H1 (cell line): ENCODE data around the gene CACNB1. TPM values are rescaled to one million over a fixed set of nuclear protein-coding genes. Genes with fewer than 3 reads are reported as not detected.

ENCODE experiments used
- CTCF ChIA-PET: fragments of 300-600 bp; sonication (Branson Sonifier 250); formaldehyde crosslinking; loops from one replicate; lab custom pipeline; 2021; ENCODE audit not compliant: partially characterized antibody; lab: Charles Lee
- POLR2A ChIA-PET: fragments of 300-600 bp; sonication (Branson Sonifier 250); formaldehyde crosslinking; loops from one replicate; lab custom pipeline; 2021; ENCODE audit warnings: inconsistent platforms; ENCODE audit not compliant: partially characterized antibody; lab: Charles Lee
- DNase-seq, 2 experiments: peaks; one replicate each; pipeline versions ENCODE4 v3.0.0 to v3.0.0-alpha.2; 2010 to 2022; ENCODE audit warnings: low spot score in 2 of 2, low read depth in 1 of 2, mixed read lengths in 1 of 2
- FAIRE-seq: peaks from 2 replicates; lab custom pipeline; 2011; peaks lifted over from hg19 to GRCh38; lab: Jason Lieb, UNC
- H2AFZ ChIP-seq: 2 replicates; pipeline ENCODE4 v1.8.1; 2012; ENCODE audit warnings: low read length, inconsistent platforms
- H2AK5ac ChIP-seq: 2 replicates; pipeline ENCODE4 v1.6.1; 2013; ENCODE audit warnings: low read depth, low read length
- H2BK120ac ChIP-seq: replicated peaks from 2 replicates; pipeline ENCODE3; 2013; ENCODE audit warnings: low read depth, low read length, inconsistent platforms
- H2BK12ac ChIP-seq: 2 replicates; pipeline ENCODE4 v1.6.1; 2013; ENCODE audit warnings: low read depth, low read length
- H2BK15ac ChIP-seq: 2 replicates; pipeline ENCODE4 v1.6.1; 2013; ENCODE audit warnings: low read length
- H2BK20ac ChIP-seq: 2 replicates; pipeline ENCODE4 v1.6.1; 2013; ENCODE audit warnings: low read length
- H2BK5ac ChIP-seq: 2 replicates; pipeline ENCODE4 v1.6.1; 2013; ENCODE audit warnings: low read depth, low read length
- H3K14ac ChIP-seq: 2 replicates; pipeline ENCODE4 v1.6.1; 2013; ENCODE audit warnings: inconsistent platforms; ENCODE audit not compliant: insufficient read length
- H3K18ac ChIP-seq: 2 replicates; pipeline ENCODE4 v1.6.1; 2013; ENCODE audit warnings: low read length; ENCODE audit errors: extremely low read depth
- H3K23ac ChIP-seq: 2 replicates; pipeline ENCODE4 v1.6.1; 2013; ENCODE audit warnings: inconsistent platforms; ENCODE audit not compliant: insufficient read length
- H3K23me2 ChIP-seq: 2 replicates; pipeline ENCODE4 v1.6.1; 2013; ENCODE audit warnings: low read depth, low read length
- H3K27ac ChIP-seq: 2 replicates; pipeline ENCODE4 v1.6.1; 2011; ENCODE audit warnings: low read depth, low read length, inconsistent platforms
- H3K27me3 ChIP-seq, 4 experiments: replicated peaks in 1 of 4; 1 replicate in 1 of 4; 2 replicates in 3 of 4; pipeline versions ENCODE4 v1.6.1 to v1.8.1; 2011 to 2013; ENCODE audit warnings: low read length in 3 of 4, mild to moderate bottlenecking in 3 of 4, inconsistent platforms in 2 of 4, mixed read lengths in 2 of 4, moderate library complexity in 1 of 4; ENCODE audit not compliant: control insufficient read depth in 3 of 4, insufficient read depth in 3 of 4; ENCODE audit errors: extremely low read depth in 1 of 4
- H3K36me3 ChIP-seq, 4 experiments: 2 replicates each; pipeline versions ENCODE4 v1.6.1 to v1.8.1; 2011 to 2013; ENCODE audit warnings: mild to moderate bottlenecking in 4 of 4, low read length in 3 of 4, moderate library complexity in 2 of 4, control low read depth in 1 of 4, inconsistent platforms in 1 of 4; ENCODE audit not compliant: insufficient read depth in 4 of 4, control insufficient read depth in 2 of 4
- H3K4ac ChIP-seq: replicated peaks from 2 replicates; pipeline ENCODE3; 2013; ENCODE audit warnings: low read length, low read depth, mixed read lengths, inconsistent platforms; ENCODE audit not compliant: insufficient read length
- H3K4me1 ChIP-seq, 4 experiments: replicated peaks in 1 of 4; 1 replicate in 1 of 4; 2 replicates in 3 of 4; pipeline versions ENCODE4 v1.6.1 to v1.8.1; 2011 to 2013; ENCODE audit warnings: low read length in 3 of 4, inconsistent platforms in 2 of 4, mixed read lengths in 1 of 4; ENCODE audit not compliant: insufficient read depth in 4 of 4, control insufficient read depth in 3 of 4
- H3K4me2 ChIP-seq, 2 experiments: 2 replicates each; pipeline versions ENCODE4 v1.6.1 to v1.8.1; 2011 to 2013; ENCODE audit warnings: low read depth in 2 of 2, low read length in 2 of 2, control low read depth in 1 of 2, inconsistent platforms in 1 of 2, mild to moderate bottlenecking in 1 of 2; ENCODE audit not compliant: insufficient read depth in 1 of 2
- H3K4me3 ChIP-seq, 4 experiments: fragments of 200-600, 300-600 bp in 1 of 4; sonication (generic), shearing (Covaris generic), sonication (Bioruptor Twin) in 1 of 4; 2 replicates each; pipeline versions ENCODE4 v1.5.1 to v1.8.1; 2011 to 2016; ENCODE audit warnings: low read length in 4 of 4, low read depth in 3 of 4, control low read depth in 2 of 4, inconsistent platforms in 2 of 4, mild to moderate bottlenecking in 2 of 4, mixed read lengths in 1 of 4, moderate library complexity in 1 of 4; ENCODE audit not compliant: insufficient read depth in 2 of 4; ENCODE audit errors: extremely low read depth in 1 of 4
- H3K56ac ChIP-seq: replicated peaks from 2 replicates; pipeline ENCODE3; 2013; ENCODE audit warnings: low read depth, mild to moderate bottlenecking, mixed read lengths, low read length, inconsistent platforms; ENCODE audit not compliant: insufficient read length
- H3K79me1 ChIP-seq: 2 replicates; pipeline ENCODE4 v1.6.1; 2013; ENCODE audit warnings: low read depth, low read length, control low read depth
- H3K79me2 ChIP-seq, 2 experiments: 2 replicates each; pipeline versions ENCODE4 v1.6.1 to v1.8.1; 2012 to 2013; ENCODE audit warnings: low read length in 2 of 2, mild to moderate bottlenecking in 2 of 2, inconsistent platforms in 1 of 2; ENCODE audit not compliant: insufficient read depth in 2 of 2, control insufficient read depth in 1 of 2
- H3K9ac ChIP-seq, 4 experiments: replicated peaks in 1 of 4; 1 replicate in 1 of 4; 2 replicates in 3 of 4; pipeline versions ENCODE4 v1.6.1 to v1.8.1; 2011 to 2013; ENCODE audit warnings: low read depth in 3 of 4, low read length in 3 of 4, control low read depth in 2 of 4, mild to moderate bottlenecking in 2 of 4, moderate library complexity in 2 of 4, inconsistent platforms in 1 of 4; ENCODE audit errors: extremely low read depth in 1 of 4
- H3K9me3 ChIP-seq, 2 experiments: 2 replicates each; pipeline versions ENCODE4 v1.6.1 to v1.8.1; 2012 to 2013; ENCODE audit warnings: mild to moderate bottlenecking in 2 of 2, moderate library complexity in 2 of 2, control low read depth in 1 of 2, inconsistent platforms in 1 of 2, low read depth in 1 of 2, low read length in 1 of 2, mixed read lengths in 1 of 2; ENCODE audit not compliant: insufficient read depth in 2 of 2
- H4K20me1 ChIP-seq, 2 experiments: replicated peaks in 1 of 2; 2 replicates each; pipeline versions ENCODE3 to v1.8.1; 2011 to 2013; ENCODE audit warnings: inconsistent platforms in 2 of 2, low read length in 2 of 2, mild to moderate bottlenecking in 1 of 2; ENCODE audit not compliant: insufficient read depth in 2 of 2, control insufficient read depth in 1 of 2
- H4K5ac ChIP-seq: 2 replicates; pipeline ENCODE4 v1.6.1; 2013; ENCODE audit warnings: low read length, low read depth, mixed read lengths, inconsistent platforms; ENCODE audit not compliant: insufficient read length
- H4K8ac ChIP-seq: 2 replicates; pipeline ENCODE4 v1.8.0; 2013; ENCODE audit warnings: mild to moderate bottlenecking, moderate library complexity, low read length, inconsistent platforms; ENCODE audit not compliant: insufficient read depth; ENCODE audit errors: extremely low read depth
- H4K91ac ChIP-seq: replicated peaks from 2 replicates; pipeline ENCODE3; 2013; ENCODE audit warnings: low read length, mixed read lengths, inconsistent platforms; ENCODE audit not compliant: insufficient read length
- CREB1 ChIP-seq: IDR thresholded peaks from 2 replicates; pipeline ENCODE4 v1.6.1; 2012; ENCODE audit warnings: inconsistent platforms
- CTCF ChIP-seq, 3 experiments: IDR thresholded peaks; 1 replicate in 2 of 3; 2 replicates in 1 of 3; pipeline versions ENCODE4 v1.5.1 to v1.6.1; 2011; ENCODE audit warnings: low read length in 3 of 3, mild to moderate bottlenecking in 3 of 3, inconsistent platforms in 2 of 3, low read depth in 1 of 3, moderate library complexity in 1 of 3; ENCODE audit not compliant: insufficient read depth in 1 of 3; ENCODE audit errors: control extremely low read depth in 1 of 3
- KDM4A ChIP-seq: IDR thresholded peaks from one replicate; pipeline ENCODE4 v1.7.1; 2012; ENCODE audit warnings: low read depth, mild to moderate bottlenecking, moderate library complexity, low read length, inconsistent platforms; ENCODE audit not compliant: severe bottlenecking
- MAX ChIP-seq: IDR thresholded peaks from 2 replicates; pipeline ENCODE4 v1.6.1; 2012; ENCODE audit warnings: inconsistent platforms
- RAD21 ChIP-seq, 2 experiments: IDR thresholded peaks in 1 of 2; conservative IDR thresholded peaks in 1 of 2; 2 replicates each; pipeline ENCODE4 v1.6.1; 2011; ENCODE audit warnings: low read depth in 2 of 2, low read length in 2 of 2, improper control_type of control experiment in 1 of 2, inconsistent platforms in 1 of 2, mild to moderate bottlenecking in 1 of 2, moderate library complexity in 1 of 2
- SIN3A ChIP-seq, 2 experiments: IDR thresholded peaks in 1 of 2; conservative IDR thresholded peaks in 1 of 2; 2 replicates each; pipeline ENCODE4 v1.6.1; 2011 to 2012; ENCODE audit warnings: low read length in 2 of 2, improper control_type of control experiment in 1 of 2, low read depth in 1 of 2, mild to moderate bottlenecking in 1 of 2
- WGBS, 2 experiments: shearing (Covaris generic) in 1 of 2; methylation state at CpG; one replicate each; pipeline versions ENCODE4 v1.1.6 to v1.1.7; 2013 to 2015; ENCODE audit warnings: low lambda C conversion rate in 2 of 2, mixed read lengths in 2 of 2, inconsistent platforms in 1 of 2, low coverage in 1 of 2, missing lambda C conversion rate in 1 of 2; ENCODE audit not compliant: insufficient replicate concordance in 2 of 2, insufficient coverage in 1 of 2, insufficient read length in 1 of 2; ENCODE audit errors: extremely low coverage in 1 of 2, missing lambda C conversion rate in 1 of 2; 5-methylcytosine and 5-hydroxymethylcytosine counted together
- polyA plus RNA-seq, 7 experiments: library from polyadenylated mRNA; depleted of rRNA in 3 of 7; stranded (reverse) in 5 of 7; unstranded in 2 of 7; fragments of >200 nt in 5 of 7; fragments of 200-250 nt in 2 of 7; gene quantifications; 1 replicate in 5 of 7; 2 replicates in 1 of 7; 4 replicates in 1 of 7; pipeline versions ENCODE4 v1.2.1 to v1.2.3, GENCODE V29; 2011 to 2013; ENCODE audit warnings: missing spikeins in 2 of 7, mixed read lengths in 2 of 7
- total RNA-seq: library from RNA; stranded (reverse); fragmentation: NEBNext Ultra II Directional; extraction: Animal tissue kit (Norgen Biotek cat#: 25700); gene quantifications from 2 replicates; pipeline ENCODE4 v1.2.1, GENCODE V29; 2021

The CACNB1 gene
- total and polyA plus RNA-seq, 2 of the 8 experiments (the other 6 are each of a cell fraction or from before 2014, with no cell fraction given) = 7.2 to 17.8 TPM

- no peak for TF ChIP-seq KDM4A
- TF ChIP-seq SIN3A (conservative IDR thresholded peaks at IDR 0.05 in 1 of 2, IDR thresholded peaks at IDR 0.05 in 1 of 2; ENCODE audit: low read depth in 1 of 2, low read length in 2 of 2) = peak in 1 of 2 experiments; percentile 40; a peak in 1 of 4 replicates
- TF ChIP-seq RAD21 (IDR thresholded peaks at IDR 0.05 in 1 of 2, conservative IDR thresholded peaks at IDR 0.05 in 1 of 2; ENCODE audit: low read depth in 2 of 2, low read length in 2 of 2) = peak in 1 of 2 experiments; percentile 36; a peak in 1 of 4 replicates
- TF ChIP-seq CREB1 = 0 out of 2 replicates have a peak, but pooled peaks have one; percentile 53
- peak; percentile 34 to 58 (median 57) for TF ChIP-seq CTCF (IDR thresholded peaks at IDR 0.05; ENCODE audit: control extremely low read depth in 1 of 3, insufficient read depth in 1 of 3, low read depth in 1 of 3, low read length in 3 of 3)
- peak; percentile 52; the same call in 1 of the 2 replicates for TF ChIP-seq MAX
- TF ChIP-seq, all 59 proteins: peak for 5
- CTCF ChIA-PET = interaction anchor here (0.7 to 3.8 kb wide), 28 partner anchors 8 to 559 kb away, joined by 3 to 24 read pairs (median 6); no protein-coding TSS in a partner anchor
- Histone ChIP-seq H4K5ac (no peak overlapping the region), H2BK15ac (peak overlapping the region; percentile 6; the same call in 1 of the 2 replicates), H3K9ac (no peak overlapping the region), H3K14ac (no peak overlapping the region), H3K9me3 (no peaks in the 10 kb centered on the region), H3K79me2 (peaks cover 0 to 34% of the 10 kb centered on the region in 2 experiments; a peak in 1 of 4 replicates), H2BK5ac (peak overlapping the region; percentile 37), H3K23ac (no peak overlapping the region), H2BK12ac (no peak overlapping the region), H3K36me3 (peaks cover 5 to 30% (median 18%) of the 10 kb centered on the region in 4 experiments; a peak in 7 of 8 replicates), H2AK5ac (no peak overlapping the region), H2BK120ac (no peak overlapping the region), H3K4me1 (peaks cover 4 to 27% (median 22%) of the 10 kb centered on the region in 4 experiments), H4K20me1 (peaks cover 2 to 27% of the 10 kb centered on the region in 2 experiments), H3K23me2 (peaks cover 6% of the 10 kb centered on the region; the same call in 1 of the 2 replicates), H3K56ac (no peak overlapping the region), H3K18ac (0 out of 2 replicates have a peak overlapping the region, but pooled peaks have one; percentile 21), H4K91ac (no peak overlapping the region), H3K79me1 (peaks cover 19% of the 10 kb centered on the region), H4K8ac (no peak overlapping the region), H3K27ac (0 out of 2 replicates have a peak overlapping the region, but pooled peaks have one; percentile 32), H3K27me3 (no peaks in the 10 kb centered on the region), H2BK20ac (peak overlapping the region; percentile 29; the same call in 1 of the 2 replicates), H2AFZ (no peak overlapping the region), H3K4me2 (peak overlapping the region; percentile 80 to 82), H3K4me3 (peak overlapping the region in 2 of 4 experiments; percentile 8 to 89; a peak in 4 of 8 replicates), H3K4ac (no peak overlapping the region)
- FAIRE-seq (no peak), DNase-seq (peak in 1 of 2 experiments; percentile 65)
- POLR2A ChIA-PET = interaction anchor here (1.1 to 5.9 kb wide), 5 partner anchors 11 to 267 kb away, joined by 4 to 51 read pairs (median 5); partner anchors contain the start of gene CDK12
- WGBS, 2 experiments = 68% methylated on average over 19 of the region's 20 CpGs; no CpG with 5 or more reads in 1 of the 2 experiments
These were observed 3.1 kb downstream of the CACNB1 start for GRCh38 chr17:39194089-39194984.
